ENCODE measurements around the gene FGF21.

Gene FGF21

GRCh38 chr19:48777139-48777538 is 21.8 kb downstream of the FGF21 start:
- CTCF ChIA-PET = interaction anchor here (0.9 kb wide), 1 partner anchor 10 kb away, joined by 4 read pairs; no protein-coding TSS in a partner anchor
- no peak overlapping the region for H3K27ac ChIP-seq (ENCODE audit: extremely low read depth, low read depth, low read length)
- H3K9me3 ChIP-seq (ENCODE audit: control insufficient read depth, insufficient read depth, low read depth, low read length) = no peaks in the 10 kb centered on the region
- POLR2A ChIA-PET = interaction anchor here (0.7 kb wide), 1 partner anchor 185 kb away, joined by 7 read pairs; no protein-coding TSS in a partner anchor
- TF ChIP-seq ZBTB7A (tag by site-specific recombination; IDR thresholded peaks at IDR 0.05; ENCODE audit: low read depth) (no peak), MEIS1 (CRISPR knock-in tag; IDR thresholded peaks at IDR 0.05; ENCODE audit: borderline replicate concordance) (no peak), ZNF529 (tag by site-specific recombination; IDR thresholded peaks at IDR 0.05; ENCODE audit: insufficient replicate concordance) (no peak), ZNF701 (tag by site-specific recombination; IDR thresholded peaks at IDR 0.05) (no peak), ZNF121 (tag by site-specific recombination; IDR thresholded peaks at IDR 0.05) (peak; percentile 63; the same call in 1 of the 2 replicates), SP7 (tag by site-specific recombination; IDR thresholded peaks at IDR 0.05) (no peak), ZNF274 (IDR thresholded peaks at IDR 0.05; ENCODE audit: low read length) (no peak), ZNF274 (tag by site-specific recombination; IDR thresholded peaks at IDR 0.05; ENCODE audit: borderline replicate concordance) (no peak)
- TF ChIP-seq, protein P1, sequence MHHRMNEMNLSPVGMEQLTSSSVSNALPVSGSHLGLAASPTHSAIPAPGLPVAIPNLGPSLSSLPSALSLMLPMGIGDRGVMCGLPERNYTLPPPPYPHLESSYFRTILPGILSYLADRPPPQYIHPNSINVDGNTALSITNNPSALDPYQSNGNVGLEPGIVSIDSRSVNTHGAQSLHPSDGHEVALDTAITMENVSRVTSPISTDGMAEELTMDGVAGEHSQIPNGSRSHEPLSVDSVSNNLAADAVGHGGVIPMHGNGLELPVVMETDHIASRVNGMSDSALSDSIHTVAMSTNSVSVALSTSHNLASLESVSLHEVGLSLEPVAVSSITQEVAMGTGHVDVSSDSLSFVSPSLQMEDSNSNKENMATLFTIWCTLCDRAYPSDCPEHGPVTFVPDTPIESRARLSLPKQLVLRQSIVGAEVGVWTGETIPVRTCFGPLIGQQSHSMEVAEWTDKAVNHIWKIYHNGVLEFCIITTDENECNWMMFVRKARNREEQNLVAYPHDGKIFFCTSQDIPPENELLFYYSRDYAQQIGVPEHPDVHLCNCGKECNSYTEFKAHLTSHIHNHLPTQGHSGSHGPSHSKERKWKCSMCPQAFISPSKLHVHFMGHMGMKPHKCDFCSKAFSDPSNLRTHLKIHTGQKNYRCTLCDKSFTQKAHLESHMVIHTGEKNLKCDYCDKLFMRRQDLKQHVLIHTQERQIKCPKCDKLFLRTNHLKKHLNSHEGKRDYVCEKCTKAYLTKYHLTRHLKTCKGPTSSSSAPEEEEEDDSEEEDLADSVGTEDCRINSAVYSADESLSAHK (tag by site-specific recombination; IDR thresholded peaks at IDR 0.05) = no peak
- TF ChIP-seq, protein P2, sequence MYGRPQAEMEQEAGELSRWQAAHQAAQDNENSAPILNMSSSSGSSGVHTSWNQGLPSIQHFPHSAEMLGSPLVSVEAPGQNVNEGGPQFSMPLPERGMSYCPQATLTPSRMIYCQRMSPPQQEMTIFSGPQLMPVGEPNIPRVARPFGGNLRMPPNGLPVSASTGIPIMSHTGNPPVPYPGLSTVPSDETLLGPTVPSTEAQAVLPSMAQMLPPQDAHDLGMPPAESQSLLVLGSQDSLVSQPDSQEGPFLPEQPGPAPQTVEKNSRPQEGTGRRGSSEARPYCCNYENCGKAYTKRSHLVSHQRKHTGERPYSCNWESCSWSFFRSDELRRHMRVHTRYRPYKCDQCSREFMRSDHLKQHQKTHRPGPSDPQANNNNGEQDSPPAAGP (tag by site-specific recombination; IDR thresholded peaks at IDR 0.05) = no peak
- 0 out of 2 replicates have a peak, but pooled peaks cover 2% of the 10 kb centered on the region for H3K4me1 ChIP-seq (ENCODE audit: control insufficient read depth, insufficient read depth, low read length)
- no peaks in the 10 kb centered on the region for H3K36me3 ChIP-seq (ENCODE audit: control insufficient read depth in 2 of 2, insufficient read depth in 1 of 2, low read length in 2 of 2)
- no peak overlapping the region for H3K4me3 ChIP-seq (ENCODE audit: low read depth, low read length)

DNA sequence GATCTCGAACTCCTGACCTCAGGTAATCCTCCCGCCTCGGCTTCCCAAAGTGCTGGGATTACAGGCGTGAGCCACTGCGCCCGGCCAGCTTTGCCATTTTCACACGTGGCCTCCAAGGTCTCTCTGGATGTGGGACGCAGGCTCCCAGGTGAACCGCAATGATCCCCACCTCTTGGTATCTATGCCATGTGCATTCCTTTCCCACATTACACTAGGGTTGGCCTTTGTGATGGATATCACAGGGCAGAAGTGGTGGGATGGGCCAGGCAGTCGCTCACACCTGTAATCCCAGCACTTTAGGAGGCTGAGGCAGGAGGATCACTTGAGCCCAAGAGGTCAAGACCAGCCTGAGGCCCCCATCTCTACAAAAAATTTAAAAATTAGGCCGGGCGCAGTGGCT is 22.4 kb downstream of the FGF21 start:
- Histone ChIP-seq H3K4me3 (ENCODE audit: low read depth, low read length) (no peak overlapping the region), H3K36me3 (ENCODE audit: control insufficient read depth in 2 of 2, insufficient read depth in 1 of 2, low read length in 2 of 2) (no peaks in the 10 kb centered on the region), H3K27ac (ENCODE audit: extremely low read depth, low read depth, low read length) (no peak overlapping the region), H3K4me1 (ENCODE audit: control insufficient read depth, insufficient read depth, low read length) (0 out of 2 replicates have a peak, but pooled peaks cover 2% of the 10 kb centered on the region), H3K9me3 (ENCODE audit: control insufficient read depth, insufficient read depth, low read depth, low read length) (no peaks in the 10 kb centered on the region)
- ChIA-PET CTCF (interaction anchor here (0.7 to 2.8 kb wide), 3 partner anchors 10 to 368 kb away, joined by 4 to 18 read pairs (median 5); no protein-coding TSS in a partner anchor), POLR2A (no interaction called here)
- no peak for TF ChIP-seq ZNF239 (tag by site-specific recombination; IDR thresholded peaks at IDR 0.05)
- no peak for TF ChIP-seq ZSCAN4 (tag by site-specific recombination; IDR thresholded peaks at IDR 0.05)
- no peak for TF ChIP-seq ZNF274 (IDR thresholded peaks at IDR 0.05; ENCODE audit: low read length)
- TF ChIP-seq ZNF274 (tag by site-specific recombination; IDR thresholded peaks at IDR 0.05; ENCODE audit: borderline replicate concordance) = no peak
- TF ChIP-seq, protein P1 (tag by site-specific recombination; IDR thresholded peaks at IDR 0.05) = no peak
- TF ChIP-seq ZNF394 (tag by site-specific recombination; IDR thresholded peaks at IDR 0.05; ENCODE audit: borderline replicate concordance) = no peak
- TF ChIP-seq ZNF174 (tag by site-specific recombination; IDR thresholded peaks at IDR 0.05) = no peak
- TF ChIP-seq SETDB1 (IDR thresholded peaks at IDR 0.05; ENCODE audit: insufficient read length, low read length) = no peak
- TF ChIP-seq, protein P3, sequence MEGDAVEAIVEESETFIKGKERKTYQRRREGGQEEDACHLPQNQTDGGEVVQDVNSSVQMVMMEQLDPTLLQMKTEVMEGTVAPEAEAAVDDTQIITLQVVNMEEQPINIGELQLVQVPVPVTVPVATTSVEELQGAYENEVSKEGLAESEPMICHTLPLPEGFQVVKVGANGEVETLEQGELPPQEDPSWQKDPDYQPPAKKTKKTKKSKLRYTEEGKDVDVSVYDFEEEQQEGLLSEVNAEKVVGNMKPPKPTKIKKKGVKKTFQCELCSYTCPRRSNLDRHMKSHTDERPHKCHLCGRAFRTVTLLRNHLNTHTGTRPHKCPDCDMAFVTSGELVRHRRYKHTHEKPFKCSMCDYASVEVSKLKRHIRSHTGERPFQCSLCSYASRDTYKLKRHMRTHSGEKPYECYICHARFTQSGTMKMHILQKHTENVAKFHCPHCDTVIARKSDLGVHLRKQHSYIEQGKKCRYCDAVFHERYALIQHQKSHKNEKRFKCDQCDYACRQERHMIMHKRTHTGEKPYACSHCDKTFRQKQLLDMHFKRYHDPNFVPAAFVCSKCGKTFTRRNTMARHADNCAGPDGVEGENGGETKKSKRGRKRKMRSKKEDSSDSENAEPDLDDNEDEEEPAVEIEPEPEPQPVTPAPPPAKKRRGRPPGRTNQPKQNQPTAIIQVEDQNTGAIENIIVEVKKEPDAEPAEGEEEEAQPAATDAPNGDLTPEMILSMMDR (tag by site-specific recombination; IDR thresholded peaks at IDR 0.05) = no peak
- TF ChIP-seq, protein P4, sequence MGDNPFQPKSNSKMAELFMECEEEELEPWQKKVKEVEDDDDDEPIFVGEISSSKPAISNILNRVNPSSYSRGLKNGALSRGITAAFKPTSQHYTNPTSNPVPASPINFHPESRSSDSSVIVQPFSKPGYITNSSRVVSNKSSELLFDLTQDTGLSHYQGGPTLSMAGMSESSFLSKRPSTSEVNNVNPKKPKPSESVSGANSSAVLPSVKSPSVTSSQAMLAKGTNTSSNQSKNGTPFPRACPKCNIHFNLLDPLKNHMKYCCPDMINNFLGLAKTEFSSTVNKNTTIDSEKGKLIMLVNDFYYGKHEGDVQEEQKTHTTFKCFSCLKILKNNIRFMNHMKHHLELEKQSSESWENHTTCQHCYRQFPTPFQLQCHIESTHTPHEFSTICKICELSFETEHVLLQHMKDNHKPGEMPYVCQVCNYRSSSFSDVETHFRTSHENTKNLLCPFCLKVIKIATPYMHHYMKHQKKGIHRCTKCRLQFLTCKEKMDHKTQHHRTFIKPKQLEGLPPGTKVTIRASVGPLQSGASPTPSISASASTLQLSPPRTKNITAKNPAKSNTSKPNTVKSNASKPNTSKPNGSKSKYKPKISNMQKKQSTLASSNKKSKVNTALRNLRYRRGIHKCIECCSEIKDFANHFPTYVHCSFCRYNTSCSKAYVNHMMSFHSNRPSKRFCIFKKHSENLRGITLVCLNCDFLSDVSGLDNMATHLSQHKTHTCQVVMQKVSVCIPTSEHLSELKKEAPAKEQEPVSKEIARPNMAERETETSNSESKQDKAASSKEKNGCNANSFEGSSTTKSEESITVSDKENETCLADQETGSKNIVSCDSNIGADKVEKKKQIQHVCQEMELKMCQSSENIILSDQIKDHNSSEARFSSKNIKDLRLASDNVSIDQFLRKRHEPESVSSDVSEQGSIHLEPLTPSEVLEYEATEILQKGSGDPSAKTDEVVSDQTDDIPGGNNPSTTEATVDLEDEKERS (tag by site-specific recombination; IDR thresholded peaks at IDR 0.05) = no peak
- no peak for TF ChIP-seq ZBTB1 (tag by site-specific recombination; IDR thresholded peaks at IDR 0.05)
- TF ChIP-seq ZNF639 (tag by site-specific recombination; IDR thresholded peaks at IDR 0.05) = no peak
- no peak for TF ChIP-seq ZBTB7A (tag by site-specific recombination; IDR thresholded peaks at IDR 0.05; ENCODE audit: low read depth)
- no peak for TF ChIP-seq ZNF155 (tag by site-specific recombination; IDR thresholded peaks at IDR 0.05)
